ENCODE data around the gene PARD3. TPM values are rescaled to one million over a fixed set of nuclear protein-coding genes. Genes with fewer than 3 reads are reported as not detected.
A peak's percentile ranks its signal among the peaks of the same experiment; 100 is the strongest.

Gene PARD3
- total and polyA plus RNA-seq, 5 donors, result 10.5 to 40.3 (median 27.8) TPM

- ATAC-seq (no peak), DNase-seq (no peak)
- H3K4me3 ChIP-seq (ENCODE audit: low read length), result no peak overlapping the region
- H3K27me3 ChIP-seq (ENCODE audit: control insufficient read depth, insufficient read depth), result no peaks in the 10 kb centered on the region
- peaks cover 2% of the 10 kb centered on the region for H3K4me1 ChIP-seq (ENCODE audit: control insufficient read depth, insufficient read depth, low read length)
- intact Hi-C loops (cut with DNase I), result loop anchor here in 2 of 4 donors (10.0 kb wide), 1 partner anchor 153 kb away; the partner anchor contains the start of gene PARD3 (in 2 of the 2)
- H3K9me3 ChIP-seq (ENCODE audit: control insufficient read depth, low read length), result no peaks in the 10 kb centered on the region
- WGBS, result 76% methylated on average over 2 of the region's 2 CpGs
- no peak overlapping the region for H3K27ac ChIP-seq (ENCODE audit: low read length)
Measured at GRCh38 chr10:34661580-34661979, 153.5 kb downstream of the PARD3 start.

- 95% methylated on average over 1 of the region's 1 CpG for WGBS
- intact Hi-C loops (cut with DNase I), result loop anchor here in 1 of 4 donors (10.0 kb wide), 1 partner anchor 306 kb away; no protein-coding TSS in a partner anchor
- Histone ChIP-seq H3K9me3 (ENCODE audit: control insufficient read depth, low read length) (no peaks in the 10 kb centered on the region), H3K4me1 (ENCODE audit: control insufficient read depth, insufficient read depth, low read length) (peaks cover 2% of the 10 kb centered on the region), H3K4me3 (ENCODE audit: low read length) (no peak overlapping the region), H3K27ac (ENCODE audit: low read length) (no peak overlapping the region), H3K27me3 (ENCODE audit: control insufficient read depth, insufficient read depth) (no peaks in the 10 kb centered on the region)
- ATAC-seq (peak in 1 of 2 donors; percentile 53), DNase-seq (no peak)
Measured at GRCh38 chr10:34658934-34659333, 156.2 kb downstream of the PARD3 start.

- Histone ChIP-seq H3K9me3 (ENCODE audit: control insufficient read depth, low read length) (no peaks in the 10 kb centered on the region), H3K4me1 (ENCODE audit: control insufficient read depth, insufficient read depth, low read length) (peaks cover 2% of the 10 kb centered on the region), H3K27me3 (ENCODE audit: control insufficient read depth, insufficient read depth) (no peaks in the 10 kb centered on the region), H3K4me3 (ENCODE audit: low read length) (no peak overlapping the region), H3K27ac (ENCODE audit: low read length) (no peak overlapping the region)
- ATAC-seq (no peak), DNase-seq (no peak)
- 79% methylated on average over 4 of the region's 4 CpGs for WGBS
- intact Hi-C loops (cut with DNase I), result loop anchor here in 1 of 4 donors (10.0 kb wide), 1 partner anchor 308 kb away; no protein-coding TSS in a partner anchor
Measured at GRCh38 chr10:34656661-34657060, 158.4 kb downstream of the PARD3 start.

- no peaks in the 10 kb centered on the region for H3K9me3 ChIP-seq (ENCODE audit: control insufficient read depth, low read length)
- 48% methylated on average over 6 of the region's 6 CpGs for WGBS
- no peak overlapping the region for H3K4me3 ChIP-seq (ENCODE audit: low read length)
- intact Hi-C loops (cut with DNase I), result loop anchor here in 1 of 4 donors (10.0 kb wide), 1 partner anchor 309 kb away; no protein-coding TSS in a partner anchor
- H3K27me3 ChIP-seq (ENCODE audit: control insufficient read depth, insufficient read depth), result no peaks in the 10 kb centered on the region
- peaks cover 2% of the 10 kb centered on the region for H3K4me1 ChIP-seq (ENCODE audit: control insufficient read depth, insufficient read depth, low read length)
- DNase-seq (no peak), ATAC-seq (no peak)
- no peak overlapping the region for H3K27ac ChIP-seq (ENCODE audit: low read length)
Measured at GRCh38 chr10:34655286-34656170, 159.6 kb downstream of the PARD3 start.

- Histone ChIP-seq H3K9me3 (ENCODE audit: control insufficient read depth, low read length) (no peaks in the 10 kb centered on the region), H3K4me3 (ENCODE audit: low read length) (no peak overlapping the region), H3K27me3 (ENCODE audit: control insufficient read depth, insufficient read depth) (no peaks in the 10 kb centered on the region), H3K4me1 (ENCODE audit: control insufficient read depth, insufficient read depth, low read length) (peaks cover 2% of the 10 kb centered on the region), H3K27ac (ENCODE audit: low read length) (no peak overlapping the region)
- intact Hi-C loops (cut with DNase I), result loop anchor here in 1 of 4 donors (10.0 kb wide), 1 partner anchor 311 kb away; no protein-coding TSS in a partner anchor
- WGBS, result 69% methylated on average over 3 of the region's 3 CpGs
- ATAC-seq, result no peak
- no peak for DNase-seq
Measured at GRCh38 chr10:34654211-34654610, 160.9 kb downstream of the PARD3 start.

GRCh38 chr10:34653530-34653929 lies 161.6 kb downstream of the PARD3 start:
- Histone ChIP-seq H3K27ac (ENCODE audit: low read length) (no peak overlapping the region), H3K4me1 (ENCODE audit: control insufficient read depth, insufficient read depth, low read length) (peaks cover 2% of the 10 kb centered on the region), H3K4me3 (ENCODE audit: low read length) (no peak overlapping the region), H3K9me3 (ENCODE audit: control insufficient read depth, low read length) (no peaks in the 10 kb centered on the region), H3K27me3 (ENCODE audit: control insufficient read depth, insufficient read depth) (no peaks in the 10 kb centered on the region)
- 94% methylated on average over 4 of the region's 4 CpGs for whole genome bisulfite sequencing
- DNase-seq (no peak), ATAC-seq (no peak)
- intact Hi-C loops (cut with DNase I), result loop anchor here in 1 of 4 donors (10.0 kb wide), 1 partner anchor 311 kb away; no protein-coding TSS in a partner anchor

GRCh38 chr10:34651416-34652195 lies 163.5 kb downstream of the PARD3 start:
- no peaks in the 10 kb centered on the region for H3K9me3 ChIP-seq (ENCODE audit: control insufficient read depth, low read length)
- no peak for DNase-seq
- H3K4me3 ChIP-seq (ENCODE audit: low read length), result no peak overlapping the region
- H3K4me1 ChIP-seq (ENCODE audit: control insufficient read depth, insufficient read depth, low read length), result peaks cover 4% of the 10 kb centered on the region
- intact Hi-C loops (cut with DNase I), result loop anchor here in 1 of 4 donors (10.0 kb wide), 1 partner anchor 313 kb away; no protein-coding TSS in a partner anchor
- ATAC-seq, result peak; percentile 58 to 64
- no peaks in the 10 kb centered on the region for H3K27me3 ChIP-seq (ENCODE audit: control insufficient read depth, insufficient read depth)
- 48% methylated on average over 12 of the region's 12 CpGs for WGBS
- H3K27ac ChIP-seq (ENCODE audit: low read length), result no peak overlapping the region

GRCh38 chr10:34650156-34650555 lies 164.9 kb downstream of the PARD3 start:
- H3K27me3 ChIP-seq (ENCODE audit: control insufficient read depth, insufficient read depth), result no peaks in the 10 kb centered on the region
- 87% methylated on average over 8 of the region's 8 CpGs for WGBS
- intact Hi-C loops (cut with DNase I), result loop anchor here in 1 of 4 donors (10.0 kb wide), 1 partner anchor 315 kb away; no protein-coding TSS in a partner anchor
- peaks cover 4% of the 10 kb centered on the region for H3K4me1 ChIP-seq (ENCODE audit: control insufficient read depth, insufficient read depth, low read length)
- no peaks in the 10 kb centered on the region for H3K9me3 ChIP-seq (ENCODE audit: control insufficient read depth, low read length)
- ATAC-seq (no peak), DNase-seq (no peak)
- no peak overlapping the region for H3K4me3 ChIP-seq (ENCODE audit: low read length)
- no peak overlapping the region for H3K27ac ChIP-seq (ENCODE audit: low read length)

GRCh38 chr10:34649385-34649784 lies 165.7 kb downstream of the PARD3 start:
- ATAC-seq (no peak), DNase-seq (no peak)
- Histone ChIP-seq H3K4me3 (ENCODE audit: low read length) (no peak overlapping the region), H3K4me1 (ENCODE audit: control insufficient read depth, insufficient read depth, low read length) (peaks cover 4% of the 10 kb centered on the region), H3K27me3 (ENCODE audit: control insufficient read depth, insufficient read depth) (no peaks in the 10 kb centered on the region), H3K27ac (ENCODE audit: low read length) (no peak overlapping the region), H3K9me3 (ENCODE audit: control insufficient read depth, low read length) (no peaks in the 10 kb centered on the region)
- WGBS, result 96% methylated on average over 3 of the region's 3 CpGs
- intact Hi-C loops (cut with DNase I), result loop anchor here in 1 of 4 donors (10.0 kb wide), 1 partner anchor 545 kb away; no protein-coding TSS in a partner anchor

GRCh38 chr10:34648919-34649318 lies 166.2 kb downstream of the PARD3 start:
- ATAC-seq, result no peak
- Histone ChIP-seq H3K4me1 (ENCODE audit: control insufficient read depth, insufficient read depth, low read length) (peaks cover 4% of the 10 kb centered on the region), H3K27me3 (ENCODE audit: control insufficient read depth, insufficient read depth) (no peaks in the 10 kb centered on the region), H3K4me3 (ENCODE audit: low read length) (no peak overlapping the region), H3K27ac (ENCODE audit: low read length) (no peak overlapping the region), H3K9me3 (ENCODE audit: control insufficient read depth, low read length) (no peaks in the 10 kb centered on the region)
- 91% methylated on average over 5 of the region's 5 CpGs for WGBS
- no peak for DNase-seq
- intact Hi-C loops (cut with DNase I), result loop anchor here in 1 of 4 donors (10.0 kb wide), 1 partner anchor 544 kb away; no protein-coding TSS in a partner anchor
